HCEC 1CT (cell line): ENCODE data around the gene XAGE5.
A peak's percentile ranks its signal among the peaks of the same experiment; 100 is the strongest.
"Not testable (repeated sequence)": the region's sequence is repeated elsewhere in the genome, so short reads cannot be mapped to it uniquely, and the experiment has no call there.

Experiments used
- DNase-seq: peaks from one replicate; pipeline ENCODE4 v3.0.0-alpha.2; 2017

XAGE5 gene

DNA sequence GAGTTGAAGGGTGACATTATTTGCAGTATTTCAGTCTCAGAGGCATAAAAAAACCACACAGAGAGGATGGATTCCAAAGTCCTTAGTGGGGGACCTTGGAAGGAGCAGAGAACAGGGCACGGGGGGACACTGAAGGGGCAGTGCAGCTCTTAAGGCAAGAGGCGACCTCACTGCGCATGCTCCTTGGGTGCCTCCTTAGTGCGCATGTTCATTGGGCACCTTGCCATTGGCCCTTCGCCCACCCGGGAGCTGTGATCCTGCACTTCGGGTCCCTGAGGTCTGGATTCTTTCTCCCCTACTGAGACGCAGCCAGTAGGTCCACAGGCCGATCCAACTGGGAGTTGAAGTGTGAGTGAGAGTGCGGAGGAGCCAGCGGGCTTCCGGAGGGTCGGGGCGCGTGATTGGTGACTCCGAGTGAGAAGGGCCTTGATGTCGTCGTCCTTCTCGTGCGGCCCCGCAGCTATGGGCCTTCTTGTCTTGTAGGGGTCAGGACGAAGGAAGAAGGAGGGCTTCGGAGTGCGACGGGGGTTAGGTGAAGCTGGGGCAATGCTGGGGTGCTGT is at the start of gene XAGE5:
TSS of gene XAGE5 (plus strand) at position 223 of the 561 bp plus-strand sequence. CDS start 1,280 bp downstream, outside the sequence.
- DNase-seq = no peak

- not testable (repeated sequence) for DNase-seq
Observed at GRCh38 chrX:52765983-52766382, 45.1 kb upstream of the XAGE5 start.

DNA sequence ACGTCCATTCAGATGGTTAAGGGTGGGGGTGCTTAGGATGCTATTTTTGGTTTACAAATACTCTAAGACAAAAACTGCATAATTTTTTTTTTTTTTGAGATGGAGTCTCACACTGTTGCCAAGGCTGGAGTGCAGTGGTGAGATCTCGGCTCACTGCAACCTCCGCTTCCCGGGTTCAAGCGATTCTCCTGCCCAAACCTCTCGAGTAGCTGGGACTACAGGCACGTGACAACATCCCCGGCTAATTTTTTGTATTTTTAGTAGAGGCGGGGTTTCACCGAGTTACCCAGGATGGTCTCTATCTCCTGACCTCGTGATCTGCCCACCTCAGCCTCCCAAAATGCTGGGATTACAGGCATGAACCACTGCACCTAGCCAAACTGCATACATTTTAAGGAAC is 37.6 kb upstream of the XAGE5 start:
- not testable (repeated sequence) for DNase-seq

DNA sequence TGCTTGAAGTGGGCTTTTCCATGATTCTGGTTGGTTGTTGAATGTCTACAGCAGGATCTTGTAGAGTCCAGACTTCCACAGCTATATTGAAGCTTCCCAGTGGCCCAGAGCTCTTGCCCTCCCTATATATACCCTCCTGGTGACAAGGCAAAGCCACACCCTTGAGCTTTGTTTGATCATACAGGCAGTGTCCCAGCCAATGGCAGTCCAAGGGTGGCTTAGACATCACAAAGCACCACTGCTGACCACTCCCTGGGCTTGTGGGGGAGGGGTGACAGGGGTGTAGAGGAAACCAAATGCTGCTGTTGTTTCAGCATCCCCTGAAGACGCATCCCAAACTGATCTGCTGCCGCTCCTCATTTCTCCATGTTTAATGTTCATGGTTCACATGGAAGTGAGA is 13.8 kb upstream of the XAGE5 start, which contains the start of gene SPANXN5:
TSS of gene SPANXN5 (minus strand) at position 101 of the 400 bp plus-strand sequence. CDS start at position 22, 79 bp downstream.
- not testable (repeated sequence) for DNase-seq

- not testable (repeated sequence) for DNase-seq
Observed at GRCh38 chrX:52804876-52805275, 6.2 kb upstream of the XAGE5 start.

DNA sequence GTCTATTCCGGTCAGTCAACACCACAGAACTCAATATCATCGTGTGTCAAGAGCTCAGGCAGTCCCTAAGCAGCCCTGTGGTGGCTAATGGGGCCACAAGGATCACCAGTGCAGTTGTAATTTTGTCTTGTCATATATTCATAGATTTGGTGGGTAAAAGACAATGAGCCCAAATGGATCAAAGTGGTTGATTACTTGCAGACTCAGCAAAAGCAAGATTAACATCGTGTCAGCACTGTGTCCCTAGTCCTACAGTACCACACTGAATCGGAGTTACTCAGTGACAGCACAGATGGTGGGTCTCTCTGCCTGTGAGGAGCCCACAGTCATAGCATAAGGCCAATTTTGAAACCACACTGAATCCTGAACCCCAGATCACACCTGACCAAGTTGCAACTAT is 8.7 kb downstream of the XAGE5 start:
- no peak for DNase-seq

GRCh38 chrX:52821079-52821760 is 10.1 kb downstream of the XAGE5 start:
- no peak for DNase-seq

DNA sequence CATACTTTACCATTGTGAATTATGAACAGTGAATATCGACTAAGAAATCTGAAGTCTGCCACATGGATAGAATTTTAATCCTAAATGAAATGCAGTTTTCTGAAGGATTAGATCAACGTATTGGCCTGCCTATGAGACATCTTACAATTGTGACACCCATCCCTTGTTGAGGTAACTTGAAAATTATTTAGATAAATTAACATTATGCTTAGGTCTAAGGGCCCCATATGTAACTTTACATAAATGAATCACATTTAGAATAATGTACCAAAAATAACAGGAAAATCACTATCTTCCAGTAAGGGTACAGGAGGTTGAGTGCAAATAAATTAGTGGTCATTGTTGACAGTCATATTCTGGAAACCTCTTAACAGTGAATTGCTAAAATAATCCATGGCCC is 13.5 kb downstream of the XAGE5 start:
- no peak for DNase-seq

DNA sequence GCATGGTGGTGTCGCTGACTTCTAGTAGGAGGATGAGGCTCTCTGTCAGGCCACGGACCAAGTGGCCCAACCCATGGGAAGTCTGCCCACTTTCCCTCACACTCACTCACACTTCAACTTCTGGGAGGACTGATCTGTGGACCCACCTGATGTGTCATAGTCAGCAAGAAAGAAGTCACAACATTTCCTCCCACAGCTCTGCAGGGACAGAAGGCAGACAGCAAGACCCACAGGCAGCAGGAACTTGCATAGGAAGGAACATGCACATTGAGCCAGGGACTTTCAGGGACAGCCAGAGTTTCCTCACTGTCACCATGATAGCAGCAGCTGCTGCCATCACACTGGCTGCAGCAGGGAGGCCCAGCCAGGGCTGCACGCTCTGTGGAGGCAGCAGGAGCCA is 19.5 kb downstream of the XAGE5 start:
- DNase-seq = no peak

- DNase-seq = no peak
Observed at GRCh38 chrX:52839137-52839536, 28.1 kb downstream of the XAGE5 start.

GRCh38 chrX:52843619-52844018 is 32.5 kb downstream of the XAGE5 start:
- not testable (repeated sequence) for DNase-seq

DNA sequence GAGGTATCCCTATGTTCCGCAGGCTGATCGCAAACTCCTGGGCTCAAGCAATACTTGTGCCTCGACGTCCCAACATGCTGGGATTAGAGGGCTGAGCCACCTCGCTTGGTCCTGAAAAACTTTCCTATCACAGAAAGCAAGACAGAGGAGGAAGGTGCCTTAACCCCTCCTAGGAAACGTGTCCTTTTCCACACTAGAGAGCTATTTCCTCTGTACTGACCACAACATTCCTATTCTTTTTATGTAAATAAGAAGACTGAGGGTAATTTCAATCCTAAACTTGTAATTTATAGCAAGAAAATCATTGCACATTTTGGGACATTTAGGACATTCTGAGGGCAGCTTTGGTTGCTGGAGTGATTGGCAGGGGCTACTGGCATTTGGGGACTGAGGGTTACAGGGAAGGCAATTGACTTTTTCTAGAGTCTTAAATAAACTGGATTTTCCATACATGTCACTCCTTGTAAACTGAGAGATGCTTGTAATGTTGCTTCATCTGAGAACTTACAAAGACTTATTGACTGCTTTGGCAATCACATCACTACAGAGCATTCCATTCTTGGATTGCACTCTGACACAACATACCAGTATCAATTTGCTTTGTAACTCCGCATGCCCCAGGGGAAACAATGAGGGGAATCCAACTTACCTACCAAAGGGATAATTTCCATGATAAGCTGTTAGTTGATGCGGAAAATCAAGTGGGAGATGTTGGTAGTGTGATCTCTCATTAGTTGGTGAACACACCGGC is 41.2 kb downstream of the XAGE5 start:
- peak; percentile 35 for DNase-seq

DNA sequence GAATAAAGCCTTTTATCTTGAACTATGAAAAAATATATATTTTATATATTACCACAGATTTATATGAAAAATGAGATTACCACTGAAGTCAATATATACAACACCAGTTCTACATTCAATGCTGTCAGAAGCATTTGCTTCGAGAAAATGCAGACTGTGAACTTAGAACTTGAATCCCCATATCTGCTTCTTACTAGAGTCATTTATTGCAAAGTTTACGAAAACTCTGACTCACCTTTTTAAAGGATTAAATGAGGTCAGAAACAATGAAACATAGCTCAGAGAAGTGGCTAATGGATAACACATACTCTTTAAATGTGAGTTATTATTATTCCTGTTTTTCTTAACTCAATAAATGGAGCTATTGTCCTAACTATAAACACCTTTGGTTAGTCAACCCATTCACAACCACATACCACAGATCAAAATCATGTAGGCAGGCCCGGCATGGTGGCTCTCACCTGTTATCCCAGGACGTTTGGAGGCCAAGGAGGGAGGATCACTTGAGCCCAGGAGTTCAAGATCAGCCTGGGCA is 46.0 kb downstream of the XAGE5 start:
- DNase-seq = not testable (repeated sequence)

- no peak for DNase-seq
Observed at GRCh38 chrX:52865343-52865998, 54.4 kb downstream of the XAGE5 start.
